LNCaP clone FGC (cell line): ENCODE results near the gene VAC14.

Experiments used
- DNase-seq: peaks from one replicate; pipeline ENCODE4 v3.0.0-alpha.2; 2011; ENCODE audit warnings: low read depth
- H3K4me3 ChIP-seq: 2 replicates; pipeline ENCODE4 v1.5.1; 2011; ENCODE audit warnings: mild to moderate bottlenecking, low read depth, low read length, control low read depth
- CTCF ChIP-seq: IDR thresholded peaks from 2 replicates; pipeline ENCODE4 v1.5.1; 2012; ENCODE audit warnings: mild to moderate bottlenecking; ENCODE audit not compliant: control insufficient read depth, insufficient read depth; ENCODE audit errors: extremely low read depth

Gene VAC14

GRCh38 chr16:70804734-70805169 is 3.8 kb upstream of the VAC14 start:
- H3K4me3 ChIP-seq: no peak overlapping the region
- no peak for TF ChIP-seq CTCF
- no peak for DNase-seq

- TF ChIP-seq CTCF: no peak
- no peak overlapping the region for H3K4me3 ChIP-seq
Observed at GRCh38 chr16:70804153-70804733, 3.3 kb upstream of the VAC14 start.

GRCh38 chr16:70803319-70803718 is 2.4 kb upstream of the VAC14 start:
- no peak overlapping the region for H3K4me3 ChIP-seq
- no peak for TF ChIP-seq CTCF
- DNase-seq: no peak

More at GRCh38 chr16:70804153-70804733, 3.3 kb upstream of the VAC14 start:
- DNase-seq: no peak

- DNase-seq: no peak
- H3K4me3 ChIP-seq: no peak overlapping the region
- no peak for TF ChIP-seq CTCF
Observed at GRCh38 chr16:70801611-70802010, 653 bp upstream of the VAC14 start.

GRCh38 chr16:70800311-70800710 is 647 bp downstream of the VAC14 start:
- peak overlapping the region; percentile 89 for H3K4me3 ChIP-seq
- no peak for DNase-seq
- no peak for TF ChIP-seq CTCF

GRCh38 chr16:70796301-70796700 is 4.7 kb downstream of the VAC14 start:
- TF ChIP-seq CTCF: no peak
- no peak for DNase-seq
- no peak overlapping the region for H3K4me3 ChIP-seq

- TF ChIP-seq CTCF: no peak
- DNase-seq: no peak
- H3K4me3 ChIP-seq: no peak overlapping the region
Observed at GRCh38 chr16:70795296-70795912, 5.6 kb downstream of the VAC14 start.
